Activated CD4-positive, alpha-beta T cell treated with anti-CD3 and anti-CD28 coated beads, Interleukin-2, Interleukin-4, amounts not matched to agents 100 ng/mL and 50 ng/mL, durations not matched to agents 16 hours and 8 hours (primary cell): ENCODE data around the gene MAGEA4.

Source experiments
- DNase-seq: peaks from one replicate; pipeline ENCODE4 v3.0.0-alpha.2; 2020; ENCODE audit warnings: low spot score

The MAGEA4 gene

GRCh38 chrX:151929126-151929525 is 16.4 kb downstream of the MAGEA4 start:
- no peak for DNase-seq

GRCh38 chrX:151935358-151935757 is 22.7 kb downstream of the MAGEA4 start:
- no peak for DNase-seq

- no peak for DNase-seq
Observed at GRCh38 chrX:151938172-151938571, 25.5 kb downstream of the MAGEA4 start.

GRCh38 chrX:151954730-151955129 is 42.0 kb downstream of the MAGEA4 start:
- no peak for DNase-seq

GRCh38 chrX:151958101-151958500 is 45.4 kb downstream of the MAGEA4 start:
- no peak for DNase-seq

GRCh38 chrX:151962034-151962433 is 49.3 kb downstream of the MAGEA4 start:
- DNase-seq, result no peak

GRCh38 chrX:151966236-151966635 is 53.5 kb downstream of the MAGEA4 start:
- no peak for DNase-seq

- no peak for DNase-seq
Observed at GRCh38 chrX:151970027-151970426, 57.3 kb downstream of the MAGEA4 start.

- DNase-seq, result no peak
Observed at GRCh38 chrX:151970661-151971060, 58.0 kb downstream of the MAGEA4 start.

- no peak for DNase-seq
Observed at GRCh38 chrX:151973060-151973661, 60.5 kb downstream of the MAGEA4 start.

- no peak for DNase-seq
Observed at GRCh38 chrX:151973851-151974335, 61.2 kb downstream of the MAGEA4 start.
